Measurements from ENCODE around the gene CAMKK2.
A peak's percentile ranks its signal among the peaks of the same experiment; 100 is the strongest.
"Not testable (repeated sequence)": the region's sequence is repeated elsewhere in the genome, so short reads cannot be mapped to it uniquely, and the experiment has no call there.

CAMKK2 gene

GRCh38 chr12:121299662-121300061 is 3.2 kb upstream of the CAMKK2 start:
- no peaks in the 10 kb centered on the region for H3K9me3 ChIP-seq (ENCODE audit: insufficient read depth, low read depth, low read length)
- no peak overlapping the region for H3K4me3 ChIP-seq (ENCODE audit: low read length, poor library complexity, severe bottlenecking)
- peak overlapping the region; percentile 73; the same call in 1 of the 2 replicates for H2AFZ ChIP-seq (ENCODE audit: low read length)
- TF ChIP-seq EZH2phosphoT487 (IDR thresholded peaks at IDR 0.05; ENCODE audit: borderline replicate concordance) = no peak
- no peak for TF ChIP-seq CTCF (conservative IDR thresholded peaks at IDR 0.05; ENCODE audit: low read length)
- H3K9ac ChIP-seq (ENCODE audit: low read depth, low read length, poor library complexity, severe bottlenecking) = no peak overlapping the region
- H3K36me3 ChIP-seq (ENCODE audit: insufficient read depth, low read length) = no peaks in the 10 kb centered on the region
- peaks cover 4% of the 10 kb centered on the region; the same call in 1 of the 2 replicates for H3F3A ChIP-seq (ENCODE audit: low read depth)
- peaks cover 10% of the 10 kb centered on the region for H3K4me1 ChIP-seq (ENCODE audit: insufficient read depth, low read length, poor library complexity, severe bottlenecking)
- peaks cover 20% of the 10 kb centered on the region for H3K79me2 ChIP-seq (ENCODE audit: insufficient read depth, low read length)
- H4K20me1 ChIP-seq (ENCODE audit: insufficient read depth, low read length, poor library complexity, severe bottlenecking) = no peaks in the 10 kb centered on the region
- H3K9me2 ChIP-seq (replicated peaks; ENCODE audit: low read depth, low read length) = no peaks in the 10 kb centered on the region
- H3K4me2 ChIP-seq (ENCODE audit: low read depth, low read length, poor library complexity, severe bottlenecking) = no peak overlapping the region
- H3K27me3 ChIP-seq (ENCODE audit: insufficient read depth, low read length, poor library complexity, severe bottlenecking) = no peaks in the 10 kb centered on the region

- H3K27me3 ChIP-seq (ENCODE audit: insufficient read depth, low read length, poor library complexity, severe bottlenecking); H3K9me2 ChIP-seq (replicated peaks; ENCODE audit: low read depth, low read length); H3K4me2 ChIP-seq (ENCODE audit: low read depth, low read length, poor library complexity, severe bottlenecking); H3K9ac ChIP-seq (ENCODE audit: low read depth, low read length, poor library complexity, severe bottlenecking); H3K36me3 ChIP-seq (ENCODE audit: insufficient read depth, low read length); H3K9me3 ChIP-seq (ENCODE audit: insufficient read depth, low read depth, low read length); H3K4me3 ChIP-seq (ENCODE audit: low read length, poor library complexity, severe bottlenecking); H2AFZ ChIP-seq (ENCODE audit: low read length); H3F3A ChIP-seq (ENCODE audit: low read depth); H4K20me1 ChIP-seq (ENCODE audit: insufficient read depth, low read length, poor library complexity, severe bottlenecking): not testable (repeated sequence)
- Histone ChIP-seq H3K4me1 (ENCODE audit: insufficient read depth, low read length, poor library complexity, severe bottlenecking) (peaks cover 19% of the 10 kb centered on the region), H3K79me2 (ENCODE audit: insufficient read depth, low read length) (peaks cover 30% of the 10 kb centered on the region)
Measured at GRCh38 chr12:121298411-121298810, 1.9 kb upstream of the CAMKK2 start.

GRCh38 chr12:121297435-121297991 is 1.0 kb upstream of the CAMKK2 start:
- Histone ChIP-seq H3K79me2 (ENCODE audit: insufficient read depth, low read length) (peaks cover 30% of the 10 kb centered on the region), H3K27me3 (ENCODE audit: insufficient read depth, low read length, poor library complexity, severe bottlenecking) (no peaks in the 10 kb centered on the region), H3K4me2 (ENCODE audit: low read depth, low read length, poor library complexity, severe bottlenecking) (peak overlapping the region; percentile 77), H3K9ac (ENCODE audit: low read depth, low read length, poor library complexity, severe bottlenecking) (peak overlapping the region; percentile 80), H2AFZ (ENCODE audit: low read length) (peak overlapping the region; percentile 69), H3K9me2 (replicated peaks; ENCODE audit: low read depth, low read length) (no peaks in the 10 kb centered on the region), H4K20me1 (ENCODE audit: insufficient read depth, low read length, poor library complexity, severe bottlenecking) (no peaks in the 10 kb centered on the region), H3K36me3 (ENCODE audit: insufficient read depth, low read length) (no peaks in the 10 kb centered on the region), H3K4me1 (ENCODE audit: insufficient read depth, low read length, poor library complexity, severe bottlenecking) (peaks cover 19% of the 10 kb centered on the region), H3K9me3 (ENCODE audit: insufficient read depth, low read depth, low read length) (no peaks in the 10 kb centered on the region), H3F3A (ENCODE audit: low read depth) (peaks cover 4% of the 10 kb centered on the region; the same call in 1 of the 2 replicates), H3K4me3 (ENCODE audit: low read length, poor library complexity, severe bottlenecking) (peak overlapping the region; percentile 79)
- TF ChIP-seq CTCF (conservative IDR thresholded peaks at IDR 0.05; ENCODE audit: low read length) (no peak), EZH2phosphoT487 (IDR thresholded peaks at IDR 0.05; ENCODE audit: borderline replicate concordance) (no peak)
